ENCODE data around the gene SDC3.

DNA sequence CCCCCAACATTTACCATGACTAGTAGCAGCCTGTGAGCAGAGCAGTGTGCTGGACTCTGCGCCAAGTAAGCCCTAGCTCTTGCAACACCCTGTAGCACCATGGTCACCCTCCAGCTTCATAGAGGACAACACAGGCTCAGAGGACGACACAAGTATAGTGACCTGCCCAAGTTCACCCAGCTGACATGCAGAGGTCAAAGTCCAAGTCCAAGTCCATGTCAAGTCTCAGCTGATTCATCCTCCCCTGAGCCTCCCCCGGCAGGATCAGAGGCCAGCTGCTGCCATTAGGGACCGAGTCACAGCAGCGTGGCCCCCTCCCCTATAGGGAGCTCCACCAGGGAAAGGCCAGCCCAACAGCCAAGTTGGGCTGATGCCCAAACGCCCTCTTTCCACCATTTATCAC lies 15.9 kb downstream of the SDC3 start:
- TF ChIP-seq POLR2A (IDR thresholded peaks at IDR 0.05): no peak
- TF ChIP-seq, protein P1, sequence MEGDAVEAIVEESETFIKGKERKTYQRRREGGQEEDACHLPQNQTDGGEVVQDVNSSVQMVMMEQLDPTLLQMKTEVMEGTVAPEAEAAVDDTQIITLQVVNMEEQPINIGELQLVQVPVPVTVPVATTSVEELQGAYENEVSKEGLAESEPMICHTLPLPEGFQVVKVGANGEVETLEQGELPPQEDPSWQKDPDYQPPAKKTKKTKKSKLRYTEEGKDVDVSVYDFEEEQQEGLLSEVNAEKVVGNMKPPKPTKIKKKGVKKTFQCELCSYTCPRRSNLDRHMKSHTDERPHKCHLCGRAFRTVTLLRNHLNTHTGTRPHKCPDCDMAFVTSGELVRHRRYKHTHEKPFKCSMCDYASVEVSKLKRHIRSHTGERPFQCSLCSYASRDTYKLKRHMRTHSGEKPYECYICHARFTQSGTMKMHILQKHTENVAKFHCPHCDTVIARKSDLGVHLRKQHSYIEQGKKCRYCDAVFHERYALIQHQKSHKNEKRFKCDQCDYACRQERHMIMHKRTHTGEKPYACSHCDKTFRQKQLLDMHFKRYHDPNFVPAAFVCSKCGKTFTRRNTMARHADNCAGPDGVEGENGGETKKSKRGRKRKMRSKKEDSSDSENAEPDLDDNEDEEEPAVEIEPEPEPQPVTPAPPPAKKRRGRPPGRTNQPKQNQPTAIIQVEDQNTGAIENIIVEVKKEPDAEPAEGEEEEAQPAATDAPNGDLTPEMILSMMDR (IDR thresholded peaks at IDR 0.05): peak in 1 of 3 donors; percentile 65

All from lower leg skin (tissue), 3 donors.